ENCODE data around the gene LRRC26.

LRRC26 gene

GRCh38 chr9:137198902-137199283 is 29.0 kb upstream of the LRRC26 start:
- no peak for DNase-seq

DNA sequence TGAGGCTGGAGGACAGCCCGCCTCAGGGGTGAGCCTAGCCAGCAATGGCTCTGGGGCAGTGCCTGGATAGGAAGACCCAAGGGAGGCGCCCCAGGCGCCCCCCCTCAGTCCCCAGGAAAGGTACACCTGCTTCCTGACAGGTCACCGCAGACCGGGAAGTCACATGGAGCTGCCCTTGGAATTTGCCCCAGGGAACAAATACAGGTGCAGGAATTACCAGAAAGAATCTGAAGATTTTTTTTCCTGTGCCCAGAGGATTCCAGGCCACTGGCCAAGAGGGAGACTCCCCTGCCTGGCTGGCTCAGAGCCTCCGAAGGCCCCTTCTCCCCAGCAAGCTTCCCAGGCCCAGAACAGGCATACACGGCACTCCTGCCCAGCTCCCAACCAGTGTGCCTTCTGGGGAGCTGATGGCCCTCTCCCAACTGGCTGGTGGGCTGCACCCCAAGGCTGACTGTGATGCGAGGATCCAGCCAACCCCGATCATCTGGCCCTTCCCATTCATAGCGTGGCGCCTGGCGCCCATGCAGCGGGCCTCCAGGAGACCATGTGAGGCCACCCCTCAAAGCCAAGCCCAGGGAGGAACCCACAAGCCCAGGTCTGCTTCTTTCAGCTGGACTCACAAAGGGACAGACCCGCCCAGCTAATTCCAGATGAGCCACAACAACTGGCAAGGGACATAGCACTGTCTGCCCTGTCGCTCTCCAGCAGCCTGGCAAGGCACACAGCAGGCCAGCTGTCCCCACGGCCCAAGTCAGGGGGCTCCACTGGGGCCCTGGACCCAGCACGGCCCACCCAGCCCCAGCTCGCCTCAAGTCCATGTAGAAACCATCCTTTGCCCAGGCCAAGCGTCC is 28.4 kb upstream of the LRRC26 start:
- DNase-seq, result no peak

DNA sequence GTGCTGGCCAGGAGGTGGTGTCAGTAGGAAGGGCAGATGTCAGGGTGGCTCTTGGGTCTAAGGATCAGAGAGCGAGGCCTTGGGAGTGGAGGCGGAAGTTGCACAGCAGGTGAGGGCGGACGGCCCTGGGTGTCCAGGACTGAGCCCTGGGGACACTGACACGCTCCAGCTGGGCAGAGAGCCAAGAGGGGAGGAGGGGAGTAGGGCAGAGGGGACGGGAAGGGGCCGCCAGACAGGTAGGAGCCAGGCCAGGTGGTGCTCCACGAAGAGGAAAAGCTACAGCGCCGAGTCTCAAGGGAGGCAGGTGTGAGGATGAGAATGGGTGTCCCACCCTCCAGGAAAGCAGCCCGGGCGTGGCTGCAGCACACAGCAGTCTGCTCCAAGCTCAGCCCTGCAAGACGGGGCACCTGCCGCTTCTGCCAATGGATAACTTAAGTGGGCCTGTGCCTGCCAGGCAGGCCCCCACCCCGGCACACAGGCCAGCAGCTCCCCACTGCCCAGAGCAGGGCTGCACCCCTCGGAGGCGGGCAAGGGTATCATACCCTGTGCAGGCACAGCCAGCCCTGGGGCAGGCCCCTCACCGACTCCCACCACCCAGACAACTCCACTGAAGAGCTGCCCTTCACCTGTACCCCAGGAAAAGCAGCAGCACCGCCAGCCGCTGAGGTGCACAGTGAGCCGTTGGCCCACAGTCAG is 25.8 kb upstream of the LRRC26 start:
- DNase-seq, result no peak

DNA sequence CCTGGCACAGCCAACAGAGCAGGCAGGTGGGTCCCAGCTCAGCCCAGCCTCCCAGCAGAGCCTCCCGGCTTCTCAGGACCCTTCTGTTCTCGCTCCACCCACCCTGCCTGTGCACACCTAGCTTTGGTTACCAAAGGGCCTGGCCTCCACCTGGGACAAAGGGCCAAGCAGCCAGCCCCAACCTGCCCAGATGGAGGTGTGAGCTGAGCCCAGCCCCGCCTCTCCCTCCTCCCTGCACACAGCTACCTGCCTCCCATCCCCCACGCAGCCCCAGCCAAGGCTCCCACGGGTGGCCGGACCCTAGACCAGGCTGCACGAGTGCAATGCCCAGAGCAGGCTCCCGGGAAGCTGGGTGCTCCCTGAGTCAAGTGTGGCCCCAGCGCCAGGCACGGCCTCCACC is 25.1 kb upstream of the LRRC26 start:
- no peak for DNase-seq

- no peak for DNase-seq
These were observed 24.5 kb upstream of the LRRC26 start for GRCh38 chr9:137194388-137194787.

DNA sequence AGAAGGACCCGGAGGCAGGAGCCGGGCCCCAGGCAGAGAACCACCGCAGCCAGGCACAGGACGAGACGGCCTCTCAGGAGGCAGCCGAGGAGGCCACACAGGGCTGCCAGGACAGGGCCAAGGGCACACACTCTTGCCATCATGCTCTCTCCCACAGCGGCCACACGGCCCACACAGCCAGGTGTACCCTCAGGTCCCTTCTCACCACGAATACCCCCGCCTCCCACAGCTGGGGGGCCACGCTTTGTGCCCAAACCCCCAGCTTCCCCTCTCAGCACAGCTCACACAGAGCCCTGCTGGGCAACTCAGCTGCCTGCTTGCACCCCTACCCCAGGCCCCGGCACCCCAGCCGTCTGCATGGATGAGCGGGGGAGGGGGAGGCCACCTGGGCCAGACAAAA is 23.9 kb upstream of the LRRC26 start:
- DNase-seq, result no peak

DNA sequence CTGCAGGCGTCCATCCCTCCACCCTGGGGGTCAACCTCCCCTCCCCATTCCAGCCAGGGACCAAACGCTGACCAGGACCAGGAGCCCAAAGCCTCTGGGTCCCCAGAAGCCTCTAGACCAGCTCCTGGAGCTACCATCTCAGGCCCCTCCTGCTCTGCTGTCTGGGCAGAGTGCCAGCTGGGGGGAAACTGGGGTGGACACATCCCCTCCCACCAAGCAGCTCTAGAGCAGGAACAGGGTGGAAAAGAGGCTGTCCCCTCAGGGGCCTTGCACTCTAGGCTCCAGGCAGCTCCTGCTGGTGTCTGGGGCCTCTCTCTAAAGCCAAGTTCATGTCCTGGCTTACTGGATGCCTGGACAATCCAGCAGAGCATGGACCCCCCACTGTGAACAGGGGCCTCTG is 23.0 kb upstream of the LRRC26 start:
- DNase-seq, result no peak

- no peak for DNase-seq
These were observed 22.6 kb upstream of the LRRC26 start for GRCh38 chr9:137192448-137192780.

DNA sequence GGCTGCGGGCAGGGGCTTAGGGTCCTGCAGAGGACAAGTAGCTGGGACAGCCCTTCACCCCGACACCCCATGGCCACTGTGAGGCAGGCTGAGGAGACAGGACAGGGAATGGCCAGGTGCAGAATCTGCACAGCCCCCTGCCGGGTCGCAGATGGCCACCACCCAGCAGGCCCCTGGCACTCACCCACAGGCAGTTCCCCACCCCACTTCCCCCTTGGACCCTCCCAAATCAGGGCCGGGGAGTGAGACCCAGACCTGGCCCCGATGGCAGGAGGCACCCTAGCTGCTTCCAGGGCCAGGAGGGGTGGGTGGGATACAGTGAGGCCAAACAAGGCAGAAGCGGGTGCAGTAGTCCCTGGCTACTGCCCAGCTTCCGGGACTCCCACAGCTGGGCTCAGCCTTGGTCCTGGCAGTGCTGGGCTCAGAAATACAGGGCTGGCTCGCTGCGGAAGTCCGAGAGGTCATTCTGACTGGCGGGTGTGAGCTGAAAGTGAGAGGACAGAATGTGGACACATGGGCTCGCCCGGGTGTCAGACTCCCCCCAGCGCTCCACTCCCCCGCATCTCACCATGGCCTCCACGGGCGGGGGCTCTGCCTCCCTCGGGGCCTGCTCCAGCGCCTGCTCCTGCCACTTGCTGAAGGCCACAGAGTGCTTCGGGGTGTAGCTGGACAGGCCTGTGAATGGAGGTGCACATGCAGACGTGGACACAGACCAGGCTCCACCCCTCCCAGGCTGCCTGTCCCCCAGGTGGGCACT is 22.0 kb upstream of the LRRC26 start:
- DNase-seq, result no peak

- DNase-seq, result no peak
These were observed 21.4 kb upstream of the LRRC26 start for GRCh38 chr9:137191245-137191644.

GRCh38 chr9:137190315-137190856 is 20.5 kb upstream of the LRRC26 start:
- no peak for DNase-seq

DNA sequence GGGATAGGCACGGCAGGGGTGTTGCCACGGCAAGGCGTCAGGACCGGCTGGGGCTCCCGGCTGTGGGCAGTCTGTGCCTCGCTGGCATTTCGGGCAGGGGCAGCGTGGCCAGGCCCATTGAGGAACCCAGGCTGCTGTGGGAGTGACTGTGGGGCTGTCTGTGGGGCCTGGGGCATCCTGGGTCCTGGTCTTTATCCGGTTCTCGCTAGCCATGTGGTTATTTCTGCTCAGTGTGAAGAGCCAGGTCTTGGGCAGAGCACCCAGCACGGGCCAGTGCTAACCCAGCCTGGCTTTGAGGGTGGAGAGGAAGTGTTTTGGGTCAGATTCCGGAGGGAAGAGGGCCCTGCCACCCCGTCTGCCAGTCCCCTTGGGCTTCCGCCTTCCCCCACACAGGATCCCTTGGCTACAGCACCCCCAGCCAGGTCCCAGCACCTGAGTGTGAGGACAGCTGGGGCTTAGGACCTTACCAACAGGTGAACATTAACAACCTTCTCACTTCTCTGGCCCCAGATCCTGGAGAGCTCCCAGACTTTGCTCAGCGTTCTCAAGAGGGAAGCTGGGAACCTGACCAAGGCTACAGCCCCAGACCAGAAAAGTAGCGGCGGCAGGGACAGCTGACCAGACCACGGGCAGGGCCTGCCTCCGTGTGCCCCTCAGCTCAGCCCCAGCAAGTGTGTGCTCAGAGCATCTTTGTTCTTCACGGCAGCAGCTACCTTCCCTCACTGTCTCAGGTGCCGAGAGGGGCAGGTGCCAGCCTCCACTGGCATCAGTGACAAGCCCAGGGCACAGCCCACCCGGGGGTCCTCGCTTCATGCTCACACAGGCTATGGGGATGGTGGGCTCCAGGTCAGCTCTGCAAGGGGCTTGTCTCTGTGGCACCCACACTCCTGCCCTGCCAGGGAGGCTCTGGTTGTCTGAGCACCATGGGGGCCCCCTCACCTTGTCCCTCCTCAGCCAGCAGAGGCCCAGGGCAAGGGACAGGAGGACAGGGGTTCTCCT is 19.7 kb upstream of the LRRC26 start:
- DNase-seq, result no peak

DNA sequence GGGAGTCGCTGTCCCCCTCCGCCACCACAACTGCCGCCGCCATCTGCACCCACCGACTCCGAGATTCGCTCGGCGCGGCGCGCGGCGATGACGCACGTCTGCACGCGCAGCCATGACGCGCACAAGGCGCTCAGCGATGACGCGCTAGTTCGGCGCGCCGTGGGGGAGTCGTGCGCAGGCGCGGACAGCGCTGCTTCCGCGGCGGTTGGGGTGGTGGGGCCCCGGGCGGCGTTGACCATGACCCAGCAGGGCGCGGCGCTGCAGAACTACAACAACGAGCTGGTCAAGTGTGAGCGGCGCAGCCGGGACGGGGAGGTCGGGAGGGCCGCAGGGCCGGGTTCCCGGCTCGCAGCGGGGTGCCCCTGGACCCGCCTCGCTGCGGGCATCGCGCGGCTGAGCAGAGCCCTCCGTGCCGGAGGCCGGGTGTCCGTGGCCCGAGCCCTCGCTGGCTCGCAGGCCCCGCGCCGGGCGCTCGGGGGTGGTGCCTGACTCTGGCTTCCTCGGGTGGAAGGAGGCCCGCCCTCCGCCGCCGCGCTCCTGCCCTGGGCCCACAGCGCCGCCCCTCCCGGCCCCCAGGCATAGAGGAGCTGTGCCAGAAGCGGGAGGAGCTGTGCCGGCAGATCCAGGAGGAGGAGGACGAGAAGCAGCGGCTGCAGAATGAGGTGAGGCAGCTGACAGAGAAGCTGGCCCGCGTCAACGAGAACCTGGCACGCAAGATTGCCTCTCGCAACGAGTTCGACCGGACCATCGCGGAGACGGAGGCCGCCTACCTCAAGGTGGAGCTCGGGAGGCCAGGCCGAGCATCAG is 18.8 kb upstream of the LRRC26 start, which contains the start of the genes ANAPC2 and SSNA1:
ANAPC2 (minus strand) TSS at position 71 of the 807 bp plus-strand sequence; CDS start at position 43, 28 bp downstream.
SSNA1 (plus strand) TSS at position 187 of the 807 bp plus-strand sequence; CDS start at position 238, 51 bp downstream.
- DNase-seq, result peak; percentile 89

DNA sequence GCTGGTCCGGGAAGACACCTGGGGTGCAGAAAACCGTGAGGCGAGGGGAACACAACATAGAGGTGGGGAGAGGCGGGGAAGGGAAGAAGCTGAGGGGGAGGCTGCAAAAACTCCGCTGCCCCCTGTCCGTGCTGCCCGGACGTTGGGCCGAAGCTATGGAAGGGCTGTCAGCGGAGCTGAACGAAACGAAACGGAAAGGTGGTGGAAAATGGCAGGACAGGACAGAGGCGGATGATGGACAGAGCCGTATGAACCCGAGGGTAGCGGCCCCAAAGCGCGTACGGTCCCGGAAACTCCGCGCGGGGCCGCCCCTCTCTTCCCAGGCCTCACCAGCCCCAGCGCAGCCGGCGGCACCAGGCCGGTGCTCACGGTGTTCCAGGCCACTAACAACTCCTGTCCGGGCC is 18.2 kb upstream of the LRRC26 start:
- no peak for DNase-seq

DNA sequence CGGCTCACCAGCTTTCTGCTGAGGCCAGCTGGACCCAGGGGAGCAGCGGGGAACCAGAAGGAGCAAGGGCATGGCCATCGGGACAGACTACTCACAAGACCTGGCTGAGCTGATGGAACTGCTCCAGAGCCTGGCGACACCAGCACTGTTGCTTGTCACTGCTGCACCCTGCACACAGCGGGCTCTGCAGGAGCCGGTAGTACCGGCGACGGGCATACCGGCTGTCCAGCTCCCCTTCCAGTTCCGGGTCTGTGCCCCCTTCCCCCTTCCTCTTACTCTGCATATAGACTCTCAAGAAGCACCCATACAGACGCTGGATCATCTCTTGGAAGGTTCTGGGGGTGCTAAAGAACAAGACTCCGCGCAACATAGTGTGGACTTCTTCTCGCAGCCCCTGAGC is 17.5 kb upstream of the LRRC26 start:
- no peak for DNase-seq

- DNase-seq, result no peak
These were observed 16.5 kb upstream of the LRRC26 start for GRCh38 chr9:137186385-137186784.

GRCh38 chr9:137185921-137186320 is 16.1 kb upstream of the LRRC26 start:
- DNase-seq, result no peak

GRCh38 chr9:137184881-137185660 is 15.2 kb upstream of the LRRC26 start:
- no peak for DNase-seq

DNA sequence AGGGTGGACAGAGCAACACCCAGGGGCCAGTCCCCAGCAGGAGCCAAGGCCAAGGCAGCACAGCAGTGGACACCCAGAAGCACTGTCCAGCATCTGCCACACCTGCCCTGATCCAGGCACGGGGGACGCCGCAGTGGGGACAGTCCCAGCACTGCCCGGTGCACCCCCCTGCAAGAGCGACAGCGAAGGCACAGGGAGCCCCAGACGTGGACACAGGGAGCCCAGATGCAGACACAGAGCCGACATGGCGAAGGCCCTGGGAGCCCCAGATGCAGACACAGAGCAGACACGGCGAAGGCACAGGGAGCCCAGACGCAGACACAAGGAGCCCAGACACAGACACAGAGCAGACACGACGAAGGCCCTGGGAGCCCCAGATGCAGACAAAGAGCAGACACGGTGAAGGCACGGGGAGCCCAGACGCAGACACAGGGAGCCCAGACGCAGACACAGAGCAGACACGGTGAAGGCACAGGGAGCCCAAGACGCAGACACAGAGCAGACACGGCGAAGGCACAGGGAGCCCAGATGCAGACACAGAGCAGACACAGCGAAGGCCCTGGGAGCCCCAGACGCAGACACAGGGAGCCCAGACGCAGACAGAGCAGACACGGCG is 14.2 kb upstream of the LRRC26 start:
- no peak for DNase-seq

DNA sequence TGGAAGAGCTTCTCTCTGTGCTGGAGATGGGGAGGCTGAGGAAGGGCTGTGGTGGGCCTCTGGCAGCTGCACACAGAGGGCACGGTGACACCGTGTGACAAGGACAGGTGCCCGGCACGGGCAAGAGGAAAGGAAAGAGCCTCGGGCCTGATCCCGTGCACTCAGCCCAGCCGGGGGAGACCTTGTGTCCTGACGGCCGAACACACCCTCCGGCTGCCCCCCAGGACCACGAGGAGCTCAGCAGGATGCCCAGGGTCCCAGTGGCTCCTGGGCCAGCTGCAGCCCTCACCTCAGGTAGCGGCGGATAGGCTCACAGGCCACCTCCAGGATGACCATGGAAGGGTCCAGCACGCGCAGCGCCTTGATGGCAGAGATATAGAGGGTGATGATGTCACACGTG is 13.0 kb upstream of the LRRC26 start:
- no peak for DNase-seq
